Mesendoderm (in vitro differentiated cells): Measurements from ENCODE around the gene KRT17.

ENCODE experiments used
- DNase-seq: peaks from one replicate; pipeline ENCODE4 v3.0.0; 2013
- H2AK5ac ChIP-seq: 2 replicates; pipeline ENCODE4 v1.6.1; 2013; ENCODE audit warnings: low read length, inconsistent platforms
- H2BK120ac ChIP-seq: 2 replicates; pipeline ENCODE4 v1.6.1; 2013; ENCODE audit warnings: low read depth, mild to moderate bottlenecking, low read length, moderate library complexity, mixed read lengths
- H2BK15ac ChIP-seq: replicated peaks from 2 replicates; pipeline ENCODE4 v1.6.1; 2013; ENCODE audit warnings: low read depth, mild to moderate bottlenecking, moderate library complexity
- H2BK5ac ChIP-seq: 2 replicates; pipeline ENCODE4 v1.6.1; 2013; ENCODE audit warnings: low read length, inconsistent platforms
- H3K18ac ChIP-seq: 2 replicates; pipeline ENCODE4 v1.6.1; 2013; ENCODE audit warnings: mild to moderate bottlenecking, low read length, mixed read lengths
- H3K23ac ChIP-seq: one replicate; pipeline ENCODE4 v1.6.1; 2013; ENCODE audit warnings: low read length
- H3K27ac ChIP-seq: 2 replicates; pipeline ENCODE4 v1.5.1; 2013; ENCODE audit warnings: low read depth, mild to moderate bottlenecking, inconsistent platforms, low read length, moderate library complexity
- H3K27me3 ChIP-seq: 2 replicates; pipeline ENCODE4 v1.6.1; 2013; ENCODE audit warnings: low read length, control low read depth, mild to moderate bottlenecking, inconsistent platforms; ENCODE audit not compliant: insufficient read depth, poor library complexity
- H3K36me3 ChIP-seq: 2 replicates; pipeline ENCODE4 v1.6.1; 2013; ENCODE audit warnings: low read length, inconsistent platforms; ENCODE audit not compliant: control insufficient read depth, insufficient read depth
- H3K4ac ChIP-seq: one replicate; pipeline ENCODE4 v1.6.1; 2013; ENCODE audit warnings: low read depth, mild to moderate bottlenecking, low read length, moderate library complexity
- H3K4me1 ChIP-seq: 2 replicates; pipeline ENCODE4 v1.6.1; 2013; ENCODE audit warnings: low read depth, low read length, inconsistent platforms; ENCODE audit not compliant: control insufficient read depth
- H3K4me2 ChIP-seq: 2 replicates; pipeline ENCODE4 v1.6.1; 2013; ENCODE audit warnings: low read length
- H3K4me3 ChIP-seq: 2 replicates; pipeline ENCODE4 v1.5.1; 2013; ENCODE audit warnings: mild to moderate bottlenecking, low read length
- H3K56ac ChIP-seq: one replicate; pipeline ENCODE4 v1.6.1; 2013; ENCODE audit warnings: low read length
- H3K79me1 ChIP-seq: 2 replicates; pipeline ENCODE4 v1.6.1; 2013; ENCODE audit warnings: low read length, inconsistent platforms
- H3K79me2 ChIP-seq: 2 replicates; pipeline ENCODE4 v1.6.1; 2013; ENCODE audit warnings: mild to moderate bottlenecking, low read length; ENCODE audit not compliant: control insufficient read depth, insufficient read depth
- H3K9ac ChIP-seq: 2 replicates; pipeline ENCODE4 v1.6.1; 2013; ENCODE audit warnings: low read length, inconsistent platforms
- H4K5ac ChIP-seq: one replicate; pipeline ENCODE4 v1.6.1; 2013; ENCODE audit warnings: low read length
- H4K8ac ChIP-seq: one replicate; pipeline ENCODE4 v1.6.1; 2013; ENCODE audit warnings: low read depth, mild to moderate bottlenecking, control low read depth, low read length, moderate library complexity
- WGBS: extraction: QIAGEN DNeasy Blood & Tissue Kit; methylation state at CpG from one replicate; pipeline ENCODE4 v1.1.7; 2013; ENCODE audit warnings: low lambda C conversion rate, missing lambda C conversion rate; ENCODE audit not compliant: insufficient coverage; ENCODE audit errors: extremely low coverage; 5-methylcytosine and 5-hydroxymethylcytosine counted together

KRT17 gene

GRCh38 chr17:41655611-41656111 is 31.3 kb upstream of the KRT17 start:
- no peak overlapping the region for H2BK5ac ChIP-seq
- peak overlapping the region; percentile 15 for H3K9ac ChIP-seq
- H3K56ac ChIP-seq = peak overlapping the region; percentile 72
- no peak overlapping the region for H3K4me3 ChIP-seq
- no peaks in the 10 kb centered on the region for H3K79me2 ChIP-seq
- WGBS = no CpG with 5 or more reads among the region's 18 CpGs
- H3K27me3 ChIP-seq = no peaks in the 10 kb centered on the region
- no peak overlapping the region for H2AK5ac ChIP-seq
- no peak overlapping the region for H4K8ac ChIP-seq
- no peak overlapping the region for H3K23ac ChIP-seq
- H2BK15ac ChIP-seq = no peak overlapping the region
- no peak overlapping the region for H4K5ac ChIP-seq
- H3K27ac ChIP-seq = no peak overlapping the region
- peak; percentile 63 for DNase-seq
- no peaks in the 10 kb centered on the region for H3K36me3 ChIP-seq
- H3K4me1 ChIP-seq = no peaks in the 10 kb centered on the region
- H3K79me1 ChIP-seq = no peaks in the 10 kb centered on the region
- H3K4ac ChIP-seq = no peak overlapping the region
- H3K18ac ChIP-seq = no peak overlapping the region
- H3K4me2 ChIP-seq = no peak overlapping the region
- no peak overlapping the region for H2BK120ac ChIP-seq

GRCh38 chr17:41654678-41655607 is 30.6 kb upstream of the KRT17 start:
- Histone ChIP-seq H4K5ac (no peak overlapping the region), H3K4me2 (no peak overlapping the region), H3K79me2 (no peaks in the 10 kb centered on the region), H2BK5ac (no peak overlapping the region), H2BK15ac (no peak overlapping the region), H3K27me3 (no peaks in the 10 kb centered on the region), H3K36me3 (no peaks in the 10 kb centered on the region), H3K9ac (peak overlapping the region; percentile 15), H3K79me1 (no peaks in the 10 kb centered on the region), H3K23ac (no peak overlapping the region), H3K4me1 (no peaks in the 10 kb centered on the region), H4K8ac (no peak overlapping the region), H3K18ac (no peak overlapping the region), H3K27ac (no peak overlapping the region), H3K56ac (peak overlapping the region; percentile 72), H2BK120ac (no peak overlapping the region), H3K4ac (no peak overlapping the region), H3K4me3 (no peak overlapping the region), H2AK5ac (no peak overlapping the region)
- no CpG with 5 or more reads among the region's 24 CpGs for WGBS
- DNase-seq = no peak

- H3K23ac ChIP-seq = no peak overlapping the region
- DNase-seq = no peak
- no peaks in the 10 kb centered on the region for H3K79me1 ChIP-seq
- H4K8ac ChIP-seq = no peak overlapping the region
- no peak overlapping the region for H3K56ac ChIP-seq
- no peak overlapping the region for H3K4ac ChIP-seq
- no peak overlapping the region for H2BK120ac ChIP-seq
- H2AK5ac ChIP-seq = no peak overlapping the region
- H4K5ac ChIP-seq = no peak overlapping the region
- H3K4me3 ChIP-seq = no peak overlapping the region
- no peak overlapping the region for H3K27ac ChIP-seq
- no peak overlapping the region for H2BK15ac ChIP-seq
- no peak overlapping the region for H3K4me2 ChIP-seq
- no peaks in the 10 kb centered on the region for H3K4me1 ChIP-seq
- H3K36me3 ChIP-seq = no peaks in the 10 kb centered on the region
- WGBS = no CpG with 5 or more reads among the region's 14 CpGs
- no peak overlapping the region for H2BK5ac ChIP-seq
- H3K18ac ChIP-seq = no peak overlapping the region
- H3K79me2 ChIP-seq = no peaks in the 10 kb centered on the region
- no peaks in the 10 kb centered on the region for H3K27me3 ChIP-seq
- no peak overlapping the region for H3K9ac ChIP-seq
These were observed 29.7 kb upstream of the KRT17 start for GRCh38 chr17:41653892-41654677.

GRCh38 chr17:41653421-41653820 is 29.0 kb upstream of the KRT17 start:
- H3K4me3 ChIP-seq = no peak overlapping the region
- H2BK5ac ChIP-seq = no peak overlapping the region
- H3K36me3 ChIP-seq = no peaks in the 10 kb centered on the region
- no peaks in the 10 kb centered on the region for H3K4me1 ChIP-seq
- WGBS = no CpG with 5 or more reads among the region's 5 CpGs
- H3K79me1 ChIP-seq = no peaks in the 10 kb centered on the region
- no peak overlapping the region for H4K5ac ChIP-seq
- H3K23ac ChIP-seq = no peak overlapping the region
- no peak overlapping the region for H2BK15ac ChIP-seq
- H4K8ac ChIP-seq = no peak overlapping the region
- H3K27ac ChIP-seq = no peak overlapping the region
- no peaks in the 10 kb centered on the region for H3K27me3 ChIP-seq
- no peak overlapping the region for H3K9ac ChIP-seq
- no peak overlapping the region for H2AK5ac ChIP-seq
- H3K56ac ChIP-seq = no peak overlapping the region
- no peak overlapping the region for H3K4ac ChIP-seq
- no peak overlapping the region for H3K4me2 ChIP-seq
- H2BK120ac ChIP-seq = no peak overlapping the region
- H3K79me2 ChIP-seq = no peaks in the 10 kb centered on the region
- no peak for DNase-seq
- H3K18ac ChIP-seq = no peak overlapping the region

- no peak overlapping the region for H3K56ac ChIP-seq
- no peaks in the 10 kb centered on the region for H3K36me3 ChIP-seq
- H3K27me3 ChIP-seq = no peaks in the 10 kb centered on the region
- DNase-seq = no peak
- H3K18ac ChIP-seq = no peak overlapping the region
- no peak overlapping the region for H3K4me3 ChIP-seq
- no peak overlapping the region for H2BK15ac ChIP-seq
- H3K4me1 ChIP-seq = no peaks in the 10 kb centered on the region
- no peak overlapping the region for H3K27ac ChIP-seq
- H3K4me2 ChIP-seq = no peak overlapping the region
- no peak overlapping the region for H4K8ac ChIP-seq
- no peak overlapping the region for H2AK5ac ChIP-seq
- no peaks in the 10 kb centered on the region for H3K79me2 ChIP-seq
- H3K4ac ChIP-seq = no peak overlapping the region
- WGBS = no CpG with 5 or more reads among the region's 5 CpGs
- H3K79me1 ChIP-seq = no peaks in the 10 kb centered on the region
- no peak overlapping the region for H3K9ac ChIP-seq
- H3K23ac ChIP-seq = no peak overlapping the region
- no peak overlapping the region for H2BK120ac ChIP-seq
- H2BK5ac ChIP-seq = no peak overlapping the region
- no peak overlapping the region for H4K5ac ChIP-seq
These were observed 28.1 kb upstream of the KRT17 start for GRCh38 chr17:41652461-41652970.
